ENCODE data around the gene EFNB1. TPM values are rescaled to one million over a fixed set of nuclear protein-coding genes. Genes with fewer than 3 reads are reported as not detected.

Gene EFNB1
- total RNA-seq, 4 donors from 2014 or later = 8.8 to 15.7 (median 13.0) TPM

DNA sequence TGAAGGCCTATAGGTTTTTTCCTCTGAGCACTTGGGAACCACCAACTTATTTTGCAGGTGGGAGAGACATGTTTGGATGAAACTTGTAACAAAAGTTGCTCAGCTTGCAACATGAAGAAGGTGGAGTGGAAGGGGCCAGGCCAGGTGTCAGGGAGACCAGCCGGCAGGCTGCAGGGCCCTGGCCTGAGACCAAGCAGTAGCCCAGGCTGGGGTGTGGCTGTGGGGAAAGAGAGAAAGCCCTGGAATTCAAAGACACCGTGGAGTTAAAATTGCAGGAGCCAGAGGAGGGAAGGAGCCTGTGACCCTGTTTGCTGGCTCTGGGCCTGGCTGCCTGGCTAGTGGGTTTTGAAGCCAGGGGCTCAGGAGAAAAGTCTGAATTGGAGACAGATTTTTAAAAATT, 43.4 kb downstream of the EFNB1 start:
- in situ Hi-C loops (cut with MboI; ENCODE audit: low sequenced_read_pairs in 4 of 4) = no loop called here
- DNase-seq = no peak
- H3K27ac ChIP-seq = no peak overlapping the region
- ATAC-seq = no peak
- no peak overlapping the region for H3K4me3 ChIP-seq
- no peaks in the 10 kb centered on the region for H3K9me3 ChIP-seq
- H3K4me1 ChIP-seq = peaks cover 0 to 6% of the 10 kb centered on the region in 2 donors
- H3K27me3 ChIP-seq = peaks cover 0 to 4% (median 0%) of the 10 kb centered on the region in 3 donors
- no peaks in the 10 kb centered on the region for H3K36me3 ChIP-seq
- intact Hi-C loops (cut with DNase I; ENCODE audit: low total_unique reads) = no loop called here
- TF ChIP-seq, protein P1, sequence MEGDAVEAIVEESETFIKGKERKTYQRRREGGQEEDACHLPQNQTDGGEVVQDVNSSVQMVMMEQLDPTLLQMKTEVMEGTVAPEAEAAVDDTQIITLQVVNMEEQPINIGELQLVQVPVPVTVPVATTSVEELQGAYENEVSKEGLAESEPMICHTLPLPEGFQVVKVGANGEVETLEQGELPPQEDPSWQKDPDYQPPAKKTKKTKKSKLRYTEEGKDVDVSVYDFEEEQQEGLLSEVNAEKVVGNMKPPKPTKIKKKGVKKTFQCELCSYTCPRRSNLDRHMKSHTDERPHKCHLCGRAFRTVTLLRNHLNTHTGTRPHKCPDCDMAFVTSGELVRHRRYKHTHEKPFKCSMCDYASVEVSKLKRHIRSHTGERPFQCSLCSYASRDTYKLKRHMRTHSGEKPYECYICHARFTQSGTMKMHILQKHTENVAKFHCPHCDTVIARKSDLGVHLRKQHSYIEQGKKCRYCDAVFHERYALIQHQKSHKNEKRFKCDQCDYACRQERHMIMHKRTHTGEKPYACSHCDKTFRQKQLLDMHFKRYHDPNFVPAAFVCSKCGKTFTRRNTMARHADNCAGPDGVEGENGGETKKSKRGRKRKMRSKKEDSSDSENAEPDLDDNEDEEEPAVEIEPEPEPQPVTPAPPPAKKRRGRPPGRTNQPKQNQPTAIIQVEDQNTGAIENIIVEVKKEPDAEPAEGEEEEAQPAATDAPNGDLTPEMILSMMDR (IDR thresholded peaks at IDR 0.05 in 4 of 5, conservative IDR thresholded peaks at IDR 0.05 in 1 of 5) = no peak
- no peak for TF ChIP-seq POLR2A (IDR thresholded peaks at IDR 0.05)

DNA sequence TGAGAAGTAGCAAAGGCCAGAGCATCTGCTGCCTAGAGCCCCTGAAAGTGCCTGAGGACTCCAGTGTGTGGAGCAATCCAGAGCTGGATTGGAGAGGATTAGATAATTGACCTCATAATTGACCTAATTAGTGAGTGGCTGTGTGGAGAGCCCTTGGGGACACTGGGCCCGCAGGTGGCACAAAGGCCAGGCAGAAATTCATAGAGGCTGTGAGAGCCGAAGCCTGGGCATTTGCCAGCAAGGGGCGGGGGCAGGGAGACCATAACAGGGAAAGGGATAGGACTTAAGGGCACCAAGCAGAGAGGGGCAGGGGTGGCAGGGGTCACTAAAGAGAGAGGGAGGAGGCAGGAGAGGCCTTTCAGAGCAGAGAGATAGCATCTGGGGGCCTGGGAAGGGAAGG, 45.3 kb downstream of the EFNB1 start:
- intact Hi-C loops (cut with DNase I; ENCODE audit: low total_unique reads) (no loop called here), in situ Hi-C loops (cut with MboI; ENCODE audit: low sequenced_read_pairs in 4 of 4) (no loop called here)
- Histone ChIP-seq H3K36me3 (no peaks in the 10 kb centered on the region), H3K4me3 (no peak overlapping the region), H3K27me3 (peaks cover 0 to 4% (median 0%) of the 10 kb centered on the region in 3 donors), H3K27ac (no peak overlapping the region), H3K4me1 (peaks cover 0 to 6% of the 10 kb centered on the region in 2 donors), H3K9me3 (no peaks in the 10 kb centered on the region)
- TF ChIP-seq, protein P1 (IDR thresholded peaks at IDR 0.05 in 4 of 5, conservative IDR thresholded peaks at IDR 0.05 in 1 of 5) = no peak
- no peak for TF ChIP-seq POLR2A (IDR thresholded peaks at IDR 0.05)
- no peak for DNase-seq
- no peak for ATAC-seq

DNA sequence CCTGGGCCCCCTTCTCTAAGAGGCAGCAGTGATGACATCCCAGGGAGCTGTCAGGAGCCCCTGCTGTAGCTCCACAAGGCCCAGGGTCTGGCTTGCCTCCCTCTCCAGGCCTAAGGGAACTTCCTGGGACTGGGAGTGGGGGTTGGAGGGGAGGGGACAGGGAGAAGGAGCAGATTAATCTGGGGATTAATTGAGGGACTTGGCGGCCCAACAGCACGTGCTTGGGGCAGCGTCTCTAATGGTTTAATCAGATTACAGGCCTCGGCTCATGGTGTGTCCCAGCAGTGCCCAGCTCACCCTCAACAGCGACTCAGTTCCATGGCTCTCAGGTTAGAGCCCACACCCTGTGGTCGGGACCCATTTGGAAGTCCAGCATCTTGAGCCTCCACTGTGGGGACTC, 47.9 kb downstream of the EFNB1 start:
- no peaks in the 10 kb centered on the region for H3K9me3 ChIP-seq
- no peak for DNase-seq
- peaks cover 0 to 4% (median 0%) of the 10 kb centered on the region in 3 donors for H3K27me3 ChIP-seq
- H3K4me3 ChIP-seq = no peak overlapping the region
- H3K27ac ChIP-seq = no peak overlapping the region
- ATAC-seq = no peak
- peaks cover 0 to 6% of the 10 kb centered on the region in 2 donors for H3K4me1 ChIP-seq
- intact Hi-C loops (cut with DNase I; ENCODE audit: low total_unique reads) = no loop called here
- no peaks in the 10 kb centered on the region for H3K36me3 ChIP-seq
- in situ Hi-C loops (cut with MboI; ENCODE audit: low sequenced_read_pairs in 4 of 4) = no loop called here
- TF ChIP-seq, protein P1 (IDR thresholded peaks at IDR 0.05 in 4 of 5, conservative IDR thresholded peaks at IDR 0.05 in 1 of 5) = no peak
- no peak for TF ChIP-seq POLR2A (IDR thresholded peaks at IDR 0.05)

DNA sequence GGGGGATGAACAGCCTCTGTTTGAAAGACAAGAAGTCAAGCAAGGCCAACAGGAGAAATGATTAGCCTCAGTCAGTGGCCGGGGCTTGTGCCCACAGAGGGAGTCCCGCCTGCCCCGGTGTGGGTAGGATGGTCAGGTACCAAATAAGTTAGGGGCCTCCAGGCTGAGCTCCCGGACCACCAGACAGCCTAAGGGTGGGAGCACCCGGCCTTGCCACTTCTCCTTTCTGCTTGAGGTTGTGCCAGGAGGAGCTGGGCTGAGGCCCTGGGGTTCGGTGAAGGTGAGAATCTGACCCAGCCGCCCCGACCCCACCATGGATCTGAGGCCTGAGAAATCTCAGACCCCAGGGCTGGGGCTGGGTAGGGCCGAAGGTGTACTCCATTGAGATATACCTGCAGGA, 48.8 kb downstream of the EFNB1 start:
- H3K27ac ChIP-seq = no peak overlapping the region
- H3K36me3 ChIP-seq = no peaks in the 10 kb centered on the region
- DNase-seq = no peak
- no peaks in the 10 kb centered on the region for H3K9me3 ChIP-seq
- H3K27me3 ChIP-seq = peaks cover 0 to 4% (median 0%) of the 10 kb centered on the region in 3 donors
- TF ChIP-seq, protein P1 (IDR thresholded peaks at IDR 0.05 in 4 of 5, conservative IDR thresholded peaks at IDR 0.05 in 1 of 5) = no peak
- no peak for TF ChIP-seq POLR2A (IDR thresholded peaks at IDR 0.05)
- in situ Hi-C loops (cut with MboI; ENCODE audit: low sequenced_read_pairs in 4 of 4) = no loop called here
- H3K4me1 ChIP-seq = peaks cover 0 to 6% of the 10 kb centered on the region in 2 donors
- intact Hi-C loops (cut with DNase I; ENCODE audit: low total_unique reads) = no loop called here
- no peak for ATAC-seq
- no peak overlapping the region for H3K4me3 ChIP-seq

All from gastrocnemius medialis (tissue), 4 donors.